Ammon's horn (tissue), 1 donor: Measurements from ENCODE around the gene RBFOX1.
"Not testable (repeated sequence)": the region's sequence is repeated elsewhere in the genome, so short reads cannot be mapped to it uniquely, and the experiment has no call there.

Experiments
- DNase-seq: peaks from one replicate; pipeline ENCODE4 v3.0.0-alpha.2; 2016; ENCODE audit warnings: low spot score

RBFOX1 gene

GRCh38 chr16:7471268-7471667, 138.6 kb downstream of the RBFOX1 start:
- no peak for DNase-seq

DNA sequence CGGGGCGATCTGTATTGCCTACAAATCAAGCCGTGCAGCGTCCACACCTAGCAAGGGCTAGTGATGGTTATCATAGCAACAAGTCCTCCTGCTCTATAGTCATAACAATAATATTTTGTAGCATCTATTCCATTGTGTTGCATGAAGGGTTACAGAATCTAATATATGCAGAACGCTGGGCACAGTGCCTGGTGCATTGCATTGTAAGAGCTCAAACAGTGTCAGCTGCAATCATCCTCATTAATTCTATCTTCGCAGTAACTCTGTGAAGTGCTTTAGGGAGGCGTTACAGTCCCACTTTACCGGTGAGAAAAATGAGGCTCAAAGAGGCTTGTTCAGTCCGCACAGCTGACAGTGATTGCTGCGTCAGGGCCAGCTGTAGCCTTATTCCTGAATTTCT, 149.4 kb downstream of the RBFOX1 start:
- peak; percentile 63 for DNase-seq

DNA sequence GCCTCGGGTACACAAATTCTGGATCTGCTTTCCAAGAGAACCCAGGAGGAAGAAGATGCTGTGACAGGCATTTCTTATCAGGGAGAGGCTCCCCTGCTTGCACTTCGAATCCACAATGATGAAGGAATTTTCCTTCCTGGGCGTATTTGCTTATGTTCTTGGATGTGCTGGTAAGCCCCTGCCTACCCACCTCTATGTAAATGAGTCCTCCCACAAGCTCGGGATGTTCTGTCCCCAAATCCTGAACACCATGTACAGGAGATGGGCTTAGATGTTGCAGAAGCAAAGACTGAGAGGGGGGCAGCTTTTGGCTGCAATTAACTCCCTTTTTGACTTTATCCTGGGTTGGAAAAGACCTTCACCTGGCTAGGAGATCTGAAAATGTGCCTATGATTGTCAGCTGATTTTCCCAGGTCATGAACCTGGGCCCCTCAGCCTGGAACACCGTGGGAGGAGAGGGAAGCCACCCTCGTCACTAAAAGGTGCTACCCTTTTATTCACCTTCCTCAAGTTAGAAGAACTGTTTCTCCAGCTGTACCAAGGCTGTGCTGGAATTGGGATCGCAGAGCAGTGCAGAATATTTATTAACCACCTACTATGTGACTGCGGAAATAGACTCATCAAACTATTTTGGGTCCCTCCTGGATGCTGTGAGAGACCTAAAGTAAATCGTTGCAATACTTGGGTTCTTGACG, 150.1 kb downstream of the RBFOX1 start:
- peak; percentile 32 for DNase-seq

DNA sequence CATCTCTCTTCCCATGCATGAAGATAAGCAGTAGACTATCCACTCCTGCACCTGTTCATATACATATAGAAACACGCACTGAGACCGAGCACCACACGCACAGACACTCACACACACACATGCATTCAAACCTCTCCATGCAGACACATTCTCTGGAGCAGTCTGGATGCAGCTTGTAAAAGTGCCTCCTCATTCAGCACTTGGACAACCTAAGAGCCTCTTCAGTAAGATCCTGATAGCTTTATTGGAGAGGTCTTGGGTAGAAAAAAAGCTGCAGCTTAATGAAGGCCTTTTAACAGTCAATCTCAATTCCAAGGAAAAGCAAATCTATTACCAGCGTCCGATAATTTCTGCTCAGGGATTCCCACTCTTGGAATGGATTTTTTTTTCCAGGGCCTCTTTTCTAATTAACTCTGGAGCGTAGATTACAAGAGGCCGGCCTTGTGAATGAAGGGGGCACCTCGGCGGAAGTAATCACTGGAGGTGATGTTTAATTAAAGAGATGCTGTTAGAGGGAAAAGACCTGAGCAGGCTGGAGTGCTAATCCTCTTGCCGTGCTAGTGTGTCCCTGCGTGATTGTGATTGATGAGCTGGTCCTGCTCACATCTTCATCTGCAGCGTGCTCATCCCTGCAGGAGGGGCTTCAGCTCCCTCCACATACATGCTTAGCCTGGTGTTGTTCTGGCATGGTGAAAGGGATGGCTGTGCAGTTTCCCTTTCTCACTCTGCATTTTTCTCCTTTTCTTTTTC, 155.1 kb downstream of the RBFOX1 start:
- DNase-seq: no peak

DNA sequence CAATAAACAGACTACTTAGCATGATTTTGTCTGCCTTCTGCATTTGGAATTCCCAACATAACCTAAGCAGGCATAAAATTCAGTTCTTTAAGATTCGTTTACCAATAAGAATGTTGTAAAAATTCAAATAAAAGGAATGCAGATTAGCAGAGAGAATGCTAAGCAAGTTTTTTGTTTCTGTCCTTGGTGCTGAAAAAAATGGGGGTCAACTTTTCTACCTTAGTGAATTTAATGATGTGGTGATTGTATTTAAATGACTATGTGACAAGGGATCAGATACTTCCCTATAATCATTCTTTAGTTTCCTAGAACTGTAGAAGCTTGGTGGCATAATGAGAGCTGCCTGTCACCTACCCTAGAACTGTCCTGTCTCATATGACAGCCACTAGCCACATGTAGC, 159.5 kb downstream of the RBFOX1 start:
- no peak for DNase-seq

- DNase-seq: no peak
Observed at GRCh38 chr16:7493133-7493532, 160.5 kb downstream of the RBFOX1 start.

DNA sequence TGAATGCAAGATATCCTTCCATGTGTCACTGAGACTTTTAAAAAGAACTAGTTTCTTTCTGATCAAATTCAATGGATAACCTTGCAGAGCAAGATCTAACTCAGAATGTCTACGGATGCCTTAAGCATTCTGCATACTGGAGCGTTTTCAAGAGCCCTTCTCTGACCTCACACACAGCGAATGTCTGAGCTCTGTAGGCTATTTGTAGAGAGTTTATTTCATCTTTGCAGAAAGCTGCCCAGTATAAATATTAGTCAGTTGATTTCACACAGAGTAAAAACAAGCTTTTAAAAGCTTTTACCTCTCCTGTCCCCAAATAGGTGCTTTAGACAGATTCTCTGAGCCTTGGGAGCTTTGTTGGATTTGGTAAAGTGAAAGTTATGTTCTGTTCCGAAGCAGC, 165.0 kb downstream of the RBFOX1 start:
- no peak for DNase-seq

GRCh38 chr16:7501868-7502267, 169.2 kb downstream of the RBFOX1 start:
- no peak for DNase-seq

DNA sequence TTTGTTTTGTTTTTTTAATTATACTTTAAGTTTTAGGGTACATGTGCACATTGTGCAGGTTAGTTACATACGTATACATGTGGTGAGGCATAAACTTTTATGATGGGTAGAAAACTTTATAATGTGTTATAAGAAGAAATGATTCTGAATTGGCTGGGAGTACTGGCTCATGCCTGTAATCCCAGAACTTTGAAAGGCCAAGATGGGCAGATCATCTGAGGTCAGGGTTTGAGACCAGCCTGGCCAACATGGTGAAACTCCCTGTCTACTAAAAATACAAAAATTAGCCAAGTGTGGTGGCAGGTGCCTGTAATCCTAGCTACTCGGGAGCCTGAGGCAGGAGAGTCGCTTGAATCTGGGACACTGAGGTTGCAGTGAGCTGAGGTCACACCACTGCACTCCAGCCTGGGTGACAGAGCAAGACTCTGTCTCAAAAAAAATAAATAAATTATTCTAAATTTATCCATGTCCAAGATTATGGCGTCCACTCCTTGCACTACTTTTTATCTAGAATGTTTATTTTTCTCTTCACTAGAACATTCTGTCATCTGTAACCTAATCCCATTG, 170.0 kb downstream of the RBFOX1 start:
- DNase-seq: not testable (repeated sequence)

DNA sequence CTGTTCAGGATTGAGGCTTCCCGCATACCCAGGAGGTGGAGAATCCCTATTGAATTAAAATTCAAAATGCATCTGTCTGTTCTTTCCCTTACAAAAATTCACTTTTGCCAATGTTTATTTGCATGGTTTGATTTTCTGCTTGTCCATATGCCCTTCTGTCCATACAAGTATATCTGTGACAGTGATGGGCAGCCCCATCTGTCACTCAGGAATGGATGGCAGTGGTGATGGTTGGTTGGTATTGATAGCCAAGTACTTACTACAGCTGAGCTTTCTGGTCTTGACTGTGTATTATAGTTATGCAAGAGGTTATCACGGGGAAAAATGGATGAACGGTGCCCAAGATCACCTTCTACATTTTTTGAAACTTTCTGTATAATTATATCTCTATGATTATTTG, 171.0 kb downstream of the RBFOX1 start:
- no peak for DNase-seq

- DNase-seq: no peak
Observed at GRCh38 chr16:7504844-7505243, 172.2 kb downstream of the RBFOX1 start.

DNA sequence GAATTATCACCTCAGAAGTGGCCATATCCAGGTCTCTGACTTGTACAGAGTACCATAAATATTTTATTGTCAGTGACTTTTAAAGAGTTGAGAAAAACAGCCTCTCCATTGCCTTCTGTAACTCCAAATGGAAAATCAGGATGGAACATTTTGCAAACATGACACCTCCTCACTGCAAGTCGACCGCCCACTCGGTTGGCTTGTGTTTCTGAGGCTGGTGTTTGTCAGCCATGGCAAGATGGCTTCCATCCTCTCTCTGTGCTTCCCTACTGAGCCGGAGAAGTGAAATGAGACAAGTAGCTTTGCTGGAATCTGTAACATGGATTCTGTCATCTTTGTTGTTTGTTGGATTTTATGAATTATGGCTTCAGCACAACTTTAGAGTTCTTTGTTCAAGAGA, 172.8 kb downstream of the RBFOX1 start:
- peak; percentile 69 for DNase-seq

GRCh38 chr16:7506363-7506762, 173.7 kb downstream of the RBFOX1 start:
- DNase-seq: no peak

- no peak for DNase-seq
Observed at GRCh38 chr16:7508656-7509055, 176.0 kb downstream of the RBFOX1 start.

GRCh38 chr16:7509963-7510601, 177.4 kb downstream of the RBFOX1 start:
- DNase-seq: peak; percentile 56

GRCh38 chr16:7511549-7512260, 179.1 kb downstream of the RBFOX1 start:
- DNase-seq: no peak

DNA sequence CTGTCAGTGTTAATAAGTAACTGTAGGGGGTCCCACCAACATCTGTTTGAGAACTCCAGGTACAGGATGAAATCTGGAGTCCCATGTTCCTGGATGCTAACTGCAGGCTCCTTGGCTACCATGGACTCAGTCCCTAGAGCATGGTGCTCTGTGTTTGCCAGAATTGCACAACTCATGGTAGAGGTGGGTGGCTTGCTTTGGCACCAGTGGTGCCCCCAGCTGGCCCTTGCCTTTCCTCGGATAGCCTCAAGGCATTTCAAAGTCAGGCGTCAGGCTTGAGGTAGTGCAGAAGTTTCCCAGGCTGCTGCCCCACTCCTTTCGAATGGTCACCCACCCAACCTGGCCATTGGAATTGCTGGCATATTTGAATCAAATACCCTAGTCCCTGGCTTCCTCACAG, 179.9 kb downstream of the RBFOX1 start:
- DNase-seq: no peak

- DNase-seq: no peak
Observed at GRCh38 chr16:7513429-7513828, 180.8 kb downstream of the RBFOX1 start.

- DNase-seq: no peak
Observed at GRCh38 chr16:7515543-7515942, 182.9 kb downstream of the RBFOX1 start.

DNA sequence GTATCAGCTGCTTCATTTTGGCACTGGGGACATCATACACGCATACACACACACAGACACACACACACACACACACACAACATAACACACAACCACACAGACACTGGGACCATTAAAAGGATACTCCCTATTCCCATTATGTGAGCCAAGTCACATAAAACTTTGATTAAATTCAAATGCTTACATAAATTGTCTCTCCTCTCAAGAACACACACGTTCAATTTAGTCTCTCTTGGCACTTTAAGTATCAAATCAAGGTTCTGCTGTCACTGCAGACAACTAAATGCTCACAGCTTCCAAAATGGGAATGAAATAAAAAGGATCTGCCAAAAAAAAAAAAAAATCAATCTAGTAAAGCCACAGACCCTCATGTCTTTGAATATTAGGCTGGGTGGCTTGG, 184.9 kb downstream of the RBFOX1 start:
- no peak for DNase-seq

DNA sequence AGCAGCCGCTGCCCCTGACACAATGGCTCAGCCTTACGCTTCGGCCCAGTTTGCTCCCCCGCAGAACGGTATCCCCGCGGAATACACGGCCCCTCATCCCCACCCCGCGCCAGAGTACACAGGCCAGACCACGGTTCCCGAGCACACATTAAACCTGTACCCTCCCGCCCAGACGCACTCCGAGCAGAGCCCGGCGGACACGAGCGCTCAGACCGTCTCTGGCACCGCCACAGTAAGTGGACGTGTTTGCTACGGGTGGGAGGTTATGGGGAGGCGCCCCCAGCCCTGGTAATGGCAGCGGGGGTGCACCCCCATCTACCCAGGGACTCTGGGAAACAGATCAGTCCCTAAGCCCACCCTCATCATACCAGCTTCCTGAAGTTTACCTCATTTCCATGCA, 185.5 kb downstream of the RBFOX1 start:
- DNase-seq: no peak

DNA sequence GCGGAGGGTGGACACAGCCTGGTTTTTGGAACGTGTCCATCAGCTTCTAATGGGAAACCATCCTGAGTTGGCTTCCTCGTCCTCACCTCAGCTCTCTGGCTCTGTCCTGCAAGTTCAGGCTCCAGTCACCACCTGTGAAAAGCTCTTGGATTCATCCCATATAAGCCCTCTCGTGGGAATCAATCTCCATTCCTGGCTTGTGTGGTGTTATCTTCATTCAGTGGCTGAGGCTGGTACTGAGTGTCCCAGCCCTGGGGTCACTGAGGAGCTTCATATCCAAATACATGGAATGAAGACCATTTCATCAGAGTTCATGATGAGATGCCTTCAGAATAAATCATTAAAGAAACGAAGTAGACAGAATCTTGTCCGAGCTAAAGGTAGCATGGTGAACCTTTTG, 189.2 kb downstream of the RBFOX1 start:
- no peak for DNase-seq
